CD8-positive, alpha-beta memory T cell (primary cell): ENCODE results near the gene SYMPK. TPM values are rescaled to one million over a fixed set of nuclear protein-coding genes. Genes with fewer than 3 reads are reported as not detected.

Source experiments
- CTCF ChIA-PET: fragments of 350-600 bp; sonication (Branson Sonifier 250); formaldehyde crosslinking; loops from one replicate; lab custom pipeline; 2021; ENCODE audit warnings: antibody characterized with exemption; lab: Charles Lee
- POLR2A ChIA-PET: fragments of 350-600 bp; sonication (Branson Sonifier 250); formaldehyde crosslinking; loops from one replicate; lab custom pipeline; 2021; ENCODE audit warnings: antibody characterized with exemption; lab: Charles Lee
- DNase-seq, 5 donors: peaks; one replicate each; pipeline versions ENCODE4 v3.0.0 to v3.0.0-alpha.2; 2020 to 2022; ENCODE audit warnings: mixed read lengths in 1 of 5
- H3K27ac ChIP-seq: one replicate; pipeline ENCODE4 v1.7.0; 2013; ENCODE audit warnings: low read depth, mild to moderate bottlenecking, low read length, moderate library complexity
- H3K27me3 ChIP-seq: 2 replicates; pipeline ENCODE4 v1.7.0; 2013; ENCODE audit warnings: low read length, mild to moderate bottlenecking; ENCODE audit not compliant: insufficient read depth, poor library complexity, severe bottlenecking
- H3K36me3 ChIP-seq: 2 replicates; pipeline ENCODE4 v1.7.0; 2013; ENCODE audit warnings: mild to moderate bottlenecking, low read length, moderate library complexity; ENCODE audit not compliant: insufficient read depth
- H3K4me1 ChIP-seq: 2 replicates; pipeline ENCODE4 v1.7.0; 2013; ENCODE audit warnings: mild to moderate bottlenecking, low read length, moderate library complexity; ENCODE audit not compliant: insufficient read depth
- H3K4me3 ChIP-seq: 2 replicates; pipeline ENCODE4 v1.7.0; 2013; ENCODE audit warnings: mild to moderate bottlenecking, low read length
- H3K9me3 ChIP-seq: 2 replicates; pipeline ENCODE4 v1.7.0; 2013; ENCODE audit warnings: mild to moderate bottlenecking, low read length
- H3K27ac Mint-ChIP-seq, 8 donors: one replicate each; pipeline ENCODE4 v1.8.0; 2020 to 2021; ENCODE audit warnings: mixed read lengths in 8 of 8, mild to moderate bottlenecking in 6 of 8, inconsistent platforms in 3 of 8, moderate library complexity in 3 of 8
- H3K27me3 Mint-ChIP-seq, 2 donors: one replicate each; pipeline ENCODE4 v1.8.0; 2020 to 2021; ENCODE audit warnings: mixed read lengths in 2 of 2, mild to moderate bottlenecking in 1 of 2, moderate library complexity in 1 of 2
- H3K36me3 Mint-ChIP-seq, 3 donors: one replicate each; pipeline ENCODE4 v1.8.0; 2020 to 2021; ENCODE audit warnings: mixed read lengths in 3 of 3, inconsistent platforms in 1 of 3, mild to moderate bottlenecking in 1 of 3
- H3K4me1 Mint-ChIP-seq, 3 donors: one replicate each; pipeline ENCODE4 v1.8.0; 2020 to 2021; ENCODE audit warnings: mixed read lengths in 3 of 3, inconsistent platforms in 1 of 3, mild to moderate bottlenecking in 1 of 3
- H3K4me3 Mint-ChIP-seq, 7 donors: one replicate each; pipeline ENCODE4 v1.8.0; 2020 to 2021; ENCODE audit warnings: mixed read lengths in 7 of 7, mild to moderate bottlenecking in 6 of 7, moderate library complexity in 4 of 7, inconsistent platforms in 2 of 7
- H3K9me3 Mint-ChIP-seq, 5 donors: one replicate each; pipeline ENCODE4 v1.8.0; 2020 to 2022; ENCODE audit warnings: mixed read lengths in 5 of 5, mild to moderate bottlenecking in 3 of 5, moderate library complexity in 2 of 5, inconsistent platforms in 1 of 5
- polyA plus RNA-seq: library from polyadenylated mRNA; unstranded; fragments of 300-500 nt; fragmentation: Illumina TruSeq; gene quantifications from one replicate; pipeline ENCODE4 v1.2.3, GENCODE V29; 2021
- total RNA-seq, 2 experiments: library from RNA; stranded (reverse); gene quantifications; one replicate each; pipeline ENCODE4 v1.2.3, GENCODE V29; 2021

The SYMPK gene
- total and polyA plus RNA-seq, 3 experiments from 2014 or later = 17.5 to 119 (median 116) TPM

DNA sequence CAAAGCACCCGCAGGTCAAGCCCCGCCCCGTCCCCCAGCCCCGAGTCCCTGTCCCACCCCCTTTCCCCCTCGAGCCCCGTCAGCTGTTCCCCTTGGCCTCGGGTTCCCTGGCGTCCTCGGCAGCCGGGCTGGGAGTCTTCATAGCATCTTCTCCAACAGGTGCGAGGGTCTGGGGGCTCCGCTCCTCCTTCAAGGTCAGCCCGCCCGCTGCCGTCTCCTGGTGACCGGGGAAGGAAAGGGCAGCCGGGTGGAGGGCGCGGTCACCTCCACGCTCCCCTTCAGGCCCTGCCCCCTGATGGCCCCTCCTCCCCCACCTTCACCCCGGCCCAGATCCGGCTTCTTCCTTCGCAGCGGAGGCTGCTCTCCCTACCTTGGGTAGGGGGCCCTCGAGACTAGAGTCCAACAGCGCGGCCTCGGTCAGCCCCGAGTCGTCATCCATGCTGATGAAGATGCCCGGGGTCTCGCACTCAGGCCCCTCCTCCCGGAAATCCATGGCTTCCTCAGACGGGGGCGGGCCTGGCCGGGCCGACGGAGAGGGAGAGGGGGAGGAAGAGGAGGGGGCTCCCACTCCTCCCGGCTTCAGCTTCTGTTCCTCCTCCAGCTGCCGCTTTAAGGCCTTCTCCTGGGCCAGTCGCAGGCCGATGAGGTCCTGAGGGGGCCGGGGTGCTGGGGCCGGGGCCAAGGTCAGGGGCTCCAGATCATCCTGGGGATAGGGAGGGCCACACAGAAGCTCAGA is 47.3 kb downstream of the SYMPK start:
- no peaks in the 10 kb centered on the region for H3K27me3 ChIP-seq
- H3K27me3 Mint-ChIP-seq = peaks cover 0 to 5% of the 10 kb centered on the region in 2 donors
- peaks cover 3 to 5% (median 3%) of the 10 kb centered on the region in 3 donors for H3K4me1 Mint-ChIP-seq
- no peak overlapping the region for H3K27ac Mint-ChIP-seq
- H3K4me3 ChIP-seq = no peak overlapping the region
- H3K36me3 Mint-ChIP-seq = peaks cover 0 to 13% (median 2%) of the 10 kb centered on the region in 3 donors
- no peaks in the 10 kb centered on the region for H3K9me3 Mint-ChIP-seq
- ChIA-PET CTCF (interaction anchor here (1.2 to 1.5 kb wide), 2 partner anchors 17 to 213 kb away, joined by 3 to 11 read pairs; no protein-coding TSS in a partner anchor), POLR2A (no interaction called here)
- DNase-seq = no peak
- H3K9me3 ChIP-seq = no peaks in the 10 kb centered on the region
- peaks cover 4% of the 10 kb centered on the region for H3K4me1 ChIP-seq
- no peak overlapping the region for H3K27ac ChIP-seq
- peak overlapping the region in 1 of 7 donors; percentile 19 for H3K4me3 Mint-ChIP-seq
- no peaks in the 10 kb centered on the region for H3K36me3 ChIP-seq

DNA sequence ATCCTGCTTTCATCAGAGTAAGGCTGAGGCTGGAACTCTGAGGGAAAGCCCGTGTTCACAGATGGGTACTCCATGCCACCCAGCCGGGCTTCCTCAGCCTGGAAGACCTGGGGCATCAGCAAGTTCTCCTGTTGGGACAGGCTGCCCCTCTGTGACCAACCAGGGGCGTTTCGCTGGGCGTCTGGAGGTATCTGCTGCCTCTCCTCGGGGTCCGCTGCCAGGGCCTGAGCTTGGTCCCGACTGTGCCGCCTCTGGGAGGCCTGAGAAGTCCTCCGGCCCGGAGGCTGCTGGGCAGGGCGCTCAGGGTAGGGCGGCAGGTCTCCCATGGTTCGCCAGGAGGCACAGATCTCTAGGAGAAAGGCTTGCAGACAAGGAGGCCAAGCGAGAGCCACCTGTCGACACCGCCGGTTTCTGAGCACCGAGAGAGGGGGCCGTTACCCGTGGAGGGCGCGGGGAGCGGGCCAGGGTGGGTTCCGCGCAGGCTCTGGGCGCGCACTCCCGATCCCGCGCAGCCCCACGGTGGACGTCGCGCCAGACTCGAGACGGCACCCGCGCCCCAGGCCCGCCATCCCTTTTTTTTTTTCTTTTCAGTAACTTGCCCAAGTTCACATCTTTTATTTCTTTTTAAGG is 48.0 kb downstream of the SYMPK start, which contains the start of gene RSPH6A:
TSS of gene RSPH6A (minus strand) at position 458 of the 630 bp plus-strand sequence. CDS start at position 326, 132 bp downstream.
- Mint-ChIP-seq H3K4me1 (peaks cover 3 to 5% (median 3%) of the 10 kb centered on the region in 3 donors), H3K9me3 (no peaks in the 10 kb centered on the region), H3K27me3 (peaks cover 0 to 5% of the 10 kb centered on the region in 2 donors), H3K4me3 (peak within 1 kb of the TSS in 1 of 7 donors; percentile 19), H3K27ac (no peak within 1 kb of the TSS), H3K36me3 (peaks cover 0 to 8% (median 0%) of the 10 kb centered on the region in 3 donors)
- no peaks in the 10 kb centered on the region for H3K36me3 ChIP-seq
- no peak for DNase-seq
- POLR2A ChIA-PET = no interaction called here
- no peaks in the 10 kb centered on the region for H3K27me3 ChIP-seq
- H3K4me1 ChIP-seq = peaks cover 4% of the 10 kb centered on the region
- H3K9me3 ChIP-seq = no peaks in the 10 kb centered on the region
- H3K4me3 ChIP-seq = no peak within 1 kb of the TSS
- CTCF ChIA-PET = interaction anchor here (0.9 kb wide), 1 partner anchor 16 kb away, joined by 4 read pairs; no protein-coding TSS in a partner anchor
- no peak within 1 kb of the TSS for H3K27ac ChIP-seq

DNA sequence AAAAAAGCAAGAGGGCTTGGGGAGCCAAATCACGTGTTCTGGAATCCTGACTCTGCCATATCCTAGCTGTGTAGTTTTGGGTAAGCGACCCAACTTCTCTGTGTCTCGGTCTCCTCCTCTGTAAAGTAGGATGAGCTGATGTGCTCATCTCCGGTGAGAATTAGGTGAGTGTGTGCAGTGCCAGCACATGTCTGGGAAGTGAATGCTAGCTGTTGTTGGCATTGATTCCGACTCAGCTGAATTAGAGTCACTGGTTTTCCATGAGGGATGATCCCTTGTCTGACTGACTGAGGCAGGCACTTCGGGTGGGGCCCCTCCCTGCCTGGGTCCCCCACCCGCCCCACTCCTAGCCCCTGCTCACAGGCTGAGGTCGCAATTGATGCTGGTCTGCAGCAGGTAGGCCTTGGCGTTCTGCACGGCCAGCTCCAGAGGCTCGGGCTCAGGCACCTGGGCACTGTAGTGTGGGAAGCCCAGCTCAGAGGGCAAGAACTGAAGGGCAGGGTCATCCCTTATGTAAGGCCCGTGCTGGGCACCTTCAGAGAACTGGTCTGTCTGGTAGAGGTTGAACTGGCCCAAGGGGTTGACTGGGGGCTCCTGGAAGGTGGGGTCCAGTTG is 48.7 kb downstream of the SYMPK start:
- Histone ChIP-seq H3K27ac (no peak overlapping the region), H3K36me3 (no peaks in the 10 kb centered on the region), H3K4me3 (no peak overlapping the region), H3K4me1 (peaks cover 4% of the 10 kb centered on the region), H3K9me3 (no peaks in the 10 kb centered on the region), H3K27me3 (no peaks in the 10 kb centered on the region)
- Mint-ChIP-seq H3K27me3 (peaks cover 4 to 5% of the 10 kb centered on the region in 2 donors), H3K4me3 (no peak overlapping the region), H3K27ac (no peak overlapping the region), H3K9me3 (no peaks in the 10 kb centered on the region), H3K36me3 (peaks cover 0 to 2% (median 0%) of the 10 kb centered on the region in 3 donors), H3K4me1 (peaks cover 3 to 5% (median 3%) of the 10 kb centered on the region in 3 donors)
- POLR2A ChIA-PET = no interaction called here
- DNase-seq = no peak
- CTCF ChIA-PET = interaction anchor here (0.9 to 2.6 kb wide), 3 partner anchors 15 to 44 kb away, joined by 3 to 11 read pairs (median 4); partner anchors contain the start of genes DMWD and SIX5

DNA sequence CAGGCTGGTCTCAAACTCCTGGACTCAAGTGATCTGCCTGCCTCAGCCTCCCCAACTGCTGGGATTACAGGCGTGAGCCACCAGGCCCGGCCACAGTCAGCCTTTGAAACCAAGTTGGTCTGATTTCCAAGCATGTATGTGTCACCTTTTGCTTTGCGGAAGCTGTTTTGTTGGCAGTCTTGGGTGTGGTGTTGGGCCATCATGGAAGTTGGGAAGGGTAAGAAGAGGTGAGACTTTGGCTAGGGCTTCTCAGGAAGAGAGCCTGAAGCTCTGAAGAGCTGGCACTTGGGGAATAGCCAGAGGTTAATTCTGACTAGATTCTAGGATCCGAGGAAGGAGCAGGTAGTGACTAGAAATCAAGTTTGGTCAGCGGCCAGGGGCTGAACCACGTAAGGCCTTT is 50.6 kb downstream of the SYMPK start:
- H3K36me3 Mint-ChIP-seq = peaks cover 0 to 2% (median 0%) of the 10 kb centered on the region in 3 donors

DNA sequence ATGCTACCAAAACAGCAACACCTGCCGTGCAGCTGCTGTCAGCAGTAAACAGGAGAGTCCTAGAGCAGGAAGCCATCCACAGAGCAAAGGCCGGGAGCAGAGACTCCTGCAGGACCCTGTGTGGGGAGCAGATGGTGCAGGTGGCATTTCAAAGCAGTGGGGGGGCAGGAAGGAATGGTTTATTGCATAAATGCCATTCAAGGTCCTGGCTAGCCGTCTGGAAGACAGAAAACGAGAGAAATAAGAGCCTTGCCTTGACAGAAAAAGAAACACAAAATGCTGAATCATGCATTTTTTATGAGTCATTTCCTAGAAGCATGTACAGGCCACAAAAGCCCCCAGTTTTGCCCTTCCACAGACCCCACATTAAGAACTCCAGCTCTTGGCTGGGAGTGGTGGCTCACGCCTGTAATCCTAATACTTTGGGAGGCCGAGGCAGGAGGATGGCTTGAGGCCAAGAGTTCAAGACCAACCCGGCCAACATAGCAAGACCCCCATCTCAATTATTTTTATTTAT is 53.2 kb downstream of the SYMPK start:
- POLR2A ChIA-PET = no interaction called here

More for the DNA sequence above, 50.6 kb downstream of the SYMPK start:
- peaks cover 4 to 5% of the 10 kb centered on the region in 2 donors for H3K27me3 Mint-ChIP-seq
- no peaks in the 10 kb centered on the region for H3K9me3 Mint-ChIP-seq
- no peak overlapping the region for H3K4me3 Mint-ChIP-seq
- H3K4me1 Mint-ChIP-seq = peaks cover 3 to 5% (median 3%) of the 10 kb centered on the region in 3 donors
- H3K4me3 ChIP-seq = no peak overlapping the region
- H3K36me3 ChIP-seq = no peaks in the 10 kb centered on the region
- H3K27me3 ChIP-seq = no peaks in the 10 kb centered on the region
- no peak overlapping the region for H3K27ac Mint-ChIP-seq
- no peaks in the 10 kb centered on the region for H3K9me3 ChIP-seq
- CTCF ChIA-PET = interaction anchor here (1.6 to 2.6 kb wide), 2 partner anchors 20 to 42 kb away, joined by 3 to 11 read pairs; partner anchors contain the start of genes DMWD and SIX5
- POLR2A ChIA-PET = no interaction called here
- H3K4me1 ChIP-seq = peaks cover 4% of the 10 kb centered on the region
- no peak overlapping the region for H3K27ac ChIP-seq
- no peak for DNase-seq

DNA sequence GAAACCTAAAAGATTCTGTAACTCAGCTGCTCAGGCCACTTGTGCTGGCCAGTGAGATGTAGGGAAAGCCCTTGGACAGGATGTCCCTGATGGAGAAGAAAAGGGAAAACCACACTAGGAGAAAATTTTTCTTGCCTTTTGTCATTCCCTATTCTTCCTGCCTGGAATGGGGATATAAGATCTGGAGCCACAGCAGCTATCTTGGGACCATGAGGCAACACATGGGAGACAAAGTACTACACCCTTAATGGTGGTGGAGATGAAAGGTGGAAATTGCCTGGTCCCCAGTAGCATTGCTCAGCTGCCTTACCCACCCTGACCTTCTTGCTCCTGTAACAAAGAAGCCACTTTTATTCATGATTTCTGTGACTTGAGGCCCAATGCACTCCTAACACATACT is 57.2 kb downstream of the SYMPK start:
- Mint-ChIP-seq H3K4me1 (no peaks in the 10 kb centered on the region), H3K27ac (peak overlapping the region in 2 of 8 donors; percentile 46 to 53), H3K36me3 (no peaks in the 10 kb centered on the region), H3K27me3 (peaks cover 0 to 11% of the 10 kb centered on the region in 2 donors), H3K4me3 (no peak overlapping the region), H3K9me3 (no peaks in the 10 kb centered on the region)
- CTCF ChIA-PET = interaction anchor here (2.2 to 2.3 kb wide), 2 partner anchors 12 to 36 kb away, joined by 7 to 8 read pairs; partner anchors contain the start of gene SIX5
- no peaks in the 10 kb centered on the region for H3K9me3 ChIP-seq
- no peak overlapping the region for H3K4me3 ChIP-seq
- no peak overlapping the region for H3K27ac ChIP-seq
- POLR2A ChIA-PET = no interaction called here
- H3K4me1 ChIP-seq = no peaks in the 10 kb centered on the region
- no peaks in the 10 kb centered on the region for H3K36me3 ChIP-seq
- no peak for DNase-seq
- H3K27me3 ChIP-seq = no peaks in the 10 kb centered on the region

More for the DNA sequence above, 53.2 kb downstream of the SYMPK start:
- no peak for DNase-seq
- Mint-ChIP-seq H3K4me3 (no peak overlapping the region), H3K36me3 (no peaks in the 10 kb centered on the region), H3K27me3 (peaks cover 4 to 5% of the 10 kb centered on the region in 2 donors), H3K9me3 (no peaks in the 10 kb centered on the region), H3K4me1 (no peaks in the 10 kb centered on the region), H3K27ac (peak overlapping the region in 1 of 8 donors; percentile 92)
- CTCF ChIA-PET = no interaction called here
- H3K36me3 ChIP-seq = no peaks in the 10 kb centered on the region
- no peaks in the 10 kb centered on the region for H3K27me3 ChIP-seq
- no peaks in the 10 kb centered on the region for H3K4me1 ChIP-seq
- H3K9me3 ChIP-seq = no peaks in the 10 kb centered on the region
- no peak overlapping the region for H3K4me3 ChIP-seq
- peak overlapping the region; percentile 73 for H3K27ac ChIP-seq

DNA sequence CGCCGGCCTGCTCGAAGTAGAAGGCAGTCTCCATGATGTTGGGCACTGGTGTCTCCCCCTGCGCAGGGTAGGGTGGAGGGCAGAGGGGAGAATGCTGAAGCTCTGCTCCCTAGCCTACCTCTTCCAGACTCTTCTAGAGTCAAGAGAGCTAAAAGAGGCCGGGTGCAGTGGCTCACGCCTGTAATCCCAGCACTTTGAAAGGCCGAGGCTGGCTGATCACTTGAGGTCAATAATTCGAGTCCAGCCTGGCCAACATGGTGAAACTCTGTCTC is 58.1 kb downstream of the SYMPK start:
- ChIA-PET CTCF (interaction anchor here (2.2 to 2.3 kb wide), 2 partner anchors 12 to 35 kb away, joined by 7 to 8 read pairs; partner anchors contain the start of gene SIX5), POLR2A (no interaction called here)
- no peak for DNase-seq
- no peaks in the 10 kb centered on the region for H3K36me3 ChIP-seq
- Mint-ChIP-seq H3K27me3 (peaks cover 0 to 16% of the 10 kb centered on the region in 2 donors), H3K27ac (no peak overlapping the region), H3K4me3 (no peak overlapping the region), H3K36me3 (no peaks in the 10 kb centered on the region), H3K4me1 (no peaks in the 10 kb centered on the region), H3K9me3 (no peaks in the 10 kb centered on the region)
- no peaks in the 10 kb centered on the region for H3K4me1 ChIP-seq
- no peak overlapping the region for H3K4me3 ChIP-seq
- H3K27ac ChIP-seq = no peak overlapping the region
- H3K9me3 ChIP-seq = no peaks in the 10 kb centered on the region
- H3K27me3 ChIP-seq = no peaks in the 10 kb centered on the region
